ENCODE results near the gene NANOS1. TPM values are rescaled to one million over a fixed set of nuclear protein-coding genes. Genes with fewer than 3 reads are reported as not detected.

NANOS1 gene
- total RNA-seq, 6 donors from 2014 or later, result 0.69 to 3.0 (median 1.9) TPM; not detected in 2

Small RNAs within 50 kb of the gene (small RNA-seq; reads per million reads assigned to genes)
- gene RF00413 (0 reads per million in 4 donors), gene SNORA19 (0 reads per million in 4 donors)

Other genes starting within 250 kb of the NANOS1 start
- gene EIF3A, start 51.1 kb downstream of the NANOS1 start, total RNA-seq, result 100 to 1,000 TPM in 4 of 6 donors, 10 to 100 TPM in 2; 90.2 to 138 (median 107) TPM
- 10 to 100 TPM; 17.8 to 53.5 (median 29.9) TPM for gene DENND10, start 74.4 kb downstream of the NANOS1 start, total RNA-seq
- gene SFXN4, start 136.0 kb downstream of the NANOS1 start, total RNA-seq, result 10 to 100 TPM in 5 of 6 donors, 1 to 10 TPM in 1; 4.4 to 47.1 (median 19.0) TPM
- gene PRDX3, start 149.1 kb downstream of the NANOS1 start, total RNA-seq, result 100 to 1,000 TPM in 1 of 6 donors, 10 to 100 TPM in 5; 29.9 to 104 (median 85.1) TPM
- gene GRK5, start 177.9 kb downstream of the NANOS1 start, total RNA-seq, result 10 to 100 TPM; 38.6 to 80.9 (median 61.1) TPM

Data from upper lobe of left lung (tissue), 6 donors.